Mesothelial cell of epicardium (in vitro differentiated cells): ENCODE results near the gene XDH. TPM values are rescaled to one million over a fixed set of nuclear protein-coding genes. Genes with fewer than 3 reads are reported as not detected.

Experiments used
- DNase-seq, 2 experiments: peaks; one replicate each; pipeline ENCODE4 v3.0.0; 2021; ENCODE audit warnings: low spot score in 2 of 2; ENCODE audit not compliant: unreplicated experiment in 2 of 2
- H3K27ac Mint-ChIP-seq: 2 replicates; pipeline ENCODE4 v1.8.0; 2021; ENCODE audit warnings: mixed read lengths
- H3K27me3 Mint-ChIP-seq: 2 replicates; pipeline ENCODE4 v1.8.0; 2021; ENCODE audit warnings: low read depth, mixed read lengths
- H3K36me3 Mint-ChIP-seq: 2 replicates; pipeline ENCODE4 v1.8.0; 2021; ENCODE audit warnings: mixed read lengths
- H3K4me1 Mint-ChIP-seq: 2 replicates; pipeline ENCODE4 v1.8.0; 2021; ENCODE audit warnings: mixed read lengths
- H3K4me3 Mint-ChIP-seq: 2 replicates; pipeline ENCODE4 v1.8.0; 2021; ENCODE audit warnings: mild to moderate bottlenecking, moderate library complexity, mixed read lengths
- H3K9me3 Mint-ChIP-seq: 2 replicates; pipeline ENCODE4 v1.8.0; 2021; ENCODE audit warnings: mixed read lengths
- CTCF ChIP-seq: fragments of 200-600 bp; sonication (generic); IDR thresholded peaks from one replicate; pipeline ENCODE4 v1.5.0; 2021; ENCODE audit warnings: antibody characterized with exemption; ENCODE audit not compliant: unreplicated experiment
- total RNA-seq: library from RNA; stranded (reverse); gene quantifications from 3 replicates; pipeline ENCODE4 v1.2.1, GENCODE V29; 2021

Gene XDH
- total RNA-seq, 1 donor from 2014 or later, result 3.9 TPM

GRCh38 chr2:31324016-31324633, 90.4 kb downstream of the XDH start:
- no peak for TF ChIP-seq CTCF
- Mint-ChIP-seq H3K27ac (no peak overlapping the region), H3K4me1 (peaks cover 9% of the 10 kb centered on the region), H3K9me3 (no peaks in the 10 kb centered on the region), H3K36me3 (no peaks in the 10 kb centered on the region), H3K27me3 (no peaks in the 10 kb centered on the region), H3K4me3 (no peak overlapping the region)
- DNase-seq, result no peak

- Mint-ChIP-seq H3K36me3 (no peaks in the 10 kb centered on the region), H3K27ac (no peak overlapping the region), H3K9me3 (no peaks in the 10 kb centered on the region), H3K4me1 (peaks cover 13% of the 10 kb centered on the region), H3K4me3 (no peak overlapping the region), H3K27me3 (no peaks in the 10 kb centered on the region)
- no peak for TF ChIP-seq CTCF
- DNase-seq, result no peak
These were observed 92.2 kb downstream of the XDH start for GRCh38 chr2:31322371-31322770.

- Mint-ChIP-seq H3K4me3 (no peak overlapping the region), H3K4me1 (peaks cover 13% of the 10 kb centered on the region), H3K9me3 (no peaks in the 10 kb centered on the region), H3K27ac (no peak overlapping the region), H3K36me3 (no peaks in the 10 kb centered on the region), H3K27me3 (no peaks in the 10 kb centered on the region)
- no peak for TF ChIP-seq CTCF
- DNase-seq, result no peak
These were observed 95.0 kb downstream of the XDH start for GRCh38 chr2:31319406-31320175.

- no peaks in the 10 kb centered on the region for H3K27me3 Mint-ChIP-seq
- H3K4me1 Mint-ChIP-seq, result peaks cover 13% of the 10 kb centered on the region
- H3K36me3 Mint-ChIP-seq, result no peaks in the 10 kb centered on the region
- TF ChIP-seq CTCF, result no peak
- no peak overlapping the region for H3K27ac Mint-ChIP-seq
- DNase-seq, result no peak
- no peak overlapping the region for H3K4me3 Mint-ChIP-seq
- no peaks in the 10 kb centered on the region for H3K9me3 Mint-ChIP-seq
These were observed 95.9 kb downstream of the XDH start for GRCh38 chr2:31318361-31319336.

GRCh38 chr2:31317396-31317795, 97.1 kb downstream of the XDH start:
- H3K27ac Mint-ChIP-seq, result no peak overlapping the region
- H3K36me3 Mint-ChIP-seq, result no peaks in the 10 kb centered on the region
- TF ChIP-seq CTCF, result no peak
- H3K9me3 Mint-ChIP-seq, result no peaks in the 10 kb centered on the region
- no peaks in the 10 kb centered on the region for H3K27me3 Mint-ChIP-seq
- DNase-seq, result no peak
- peaks cover 13% of the 10 kb centered on the region for H3K4me1 Mint-ChIP-seq
- no peak overlapping the region for H3K4me3 Mint-ChIP-seq
